K562 (cell line): ENCODE results near the gene MAPK8IP2.

ENCODE experiments used
- ATF2 ChIP-seq: sonication (generic); formaldehyde crosslinking; IDR thresholded peaks from 2 replicates; pipeline ENCODE4 v1.8.1; 2022; ENCODE audit warnings: missing genetic modification reagents
- CTCF ChIP-seq, 3 experiments: IDR thresholded peaks in 2 of 3; conservative IDR thresholded peaks in 1 of 3; 2 replicates each; pipeline ENCODE4 v1.5.1; 2011 to 2012; ENCODE audit warnings: low read length in 3 of 3, mild to moderate bottlenecking in 3 of 3, control low read depth in 2 of 3, improper control_type of control experiment in 1 of 3, inconsistent platforms in 1 of 3, low read depth in 1 of 3, mixed read lengths in 1 of 3, moderate library complexity in 1 of 3; ENCODE audit not compliant: insufficient read depth in 2 of 3
- DLX4 ChIP-seq: fragments of 250-450 bp; sonication (Bioruptor Pico); IDR thresholded peaks from 2 replicates; pipeline ENCODE4 v1.6.1; 2021; ENCODE audit warnings: mild to moderate bottlenecking
- ELF1 ChIP-seq: fragments of 200-800 bp; sonication (Bioruptor generic); IDR thresholded peaks from 2 replicates; pipeline ENCODE4 v1.6.1; 2016; ENCODE audit warnings: missing genetic modification characterization, missing compliant biosample characterization
- JUN ChIP-seq, 2 experiments: sonication (generic) in 1 of 2; formaldehyde crosslinking in 1 of 2; IDR thresholded peaks; 2 replicates each; pipeline versions ENCODE4 v1.6.1 to v1.8.0; 2012 to 2022; ENCODE audit warnings: borderline replicate concordance in 2 of 2, mild to moderate bottlenecking in 2 of 2, improper control_type of control experiment in 1 of 2, low read depth in 1 of 2, low read length in 1 of 2, missing genetic modification reagents in 1 of 2
- U2AF1 ChIP-seq: fragments of 200-400 bp; formaldehyde crosslinking; optimal IDR thresholded peaks from 2 replicates; pipeline ENCODE3; 2017; ENCODE audit warnings: mild to moderate bottlenecking, low read depth, low read length, moderate library complexity

DNA sequence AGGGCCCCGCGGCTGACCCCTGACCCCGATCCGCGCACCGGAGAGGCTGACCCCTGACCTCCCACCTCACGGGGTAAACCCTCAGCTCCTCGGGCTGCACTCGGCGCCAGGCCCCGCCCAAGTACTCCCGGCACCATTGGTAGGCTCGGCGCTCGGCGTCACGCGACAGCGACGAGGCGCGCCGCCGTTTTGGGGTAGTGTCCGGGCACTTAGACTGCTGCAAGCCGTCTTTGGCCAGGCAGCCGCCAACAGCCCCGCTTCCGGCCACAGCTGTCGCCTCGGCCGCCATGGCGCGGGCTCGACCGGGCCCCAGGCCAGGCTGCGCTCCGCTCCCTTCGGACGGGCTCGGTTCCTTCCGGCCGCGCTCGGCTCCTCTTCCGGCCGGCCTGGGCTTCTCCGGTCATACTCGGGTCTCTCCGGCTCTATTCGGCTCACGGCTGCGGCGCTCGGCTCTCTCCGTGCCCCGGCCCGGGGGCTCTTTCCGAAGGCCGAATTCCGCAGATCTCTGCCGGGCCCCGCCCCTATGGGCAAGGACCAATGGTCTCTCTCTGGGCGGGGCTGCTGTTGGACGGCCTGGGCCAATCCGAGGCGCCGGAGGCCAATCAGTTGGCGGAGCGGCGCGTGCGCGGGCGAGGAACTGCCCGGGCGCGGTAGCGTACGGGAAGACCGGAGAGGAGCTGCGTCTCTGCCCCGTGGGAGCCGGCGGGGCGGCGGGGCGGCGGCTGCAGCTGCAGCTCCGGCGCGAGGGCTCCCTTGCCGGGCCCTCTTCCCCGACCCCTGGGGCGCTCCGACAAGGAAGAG lies 17.9 kb upstream of the MAPK8IP2 start, which contains the start of gene CHKB:
- peak; percentile 29 for TF ChIP-seq U2AF1
- no peak for TF ChIP-seq ELF1 (tag)
- TF ChIP-seq CTCF (IDR thresholded peaks at IDR 0.05 in 2 of 3, conservative IDR thresholded peaks at IDR 0.05 in 1 of 3; ENCODE audit: insufficient read depth in 2 of 3, low read depth in 1 of 3, low read length in 3 of 3), result no peak
- no peak for TF ChIP-seq JUN (IDR thresholded peaks at IDR 0.05; ENCODE audit: borderline replicate concordance, low read depth, low read length)
- TF ChIP-seq JUN (CRISPR knock-in tag; IDR thresholded peaks at IDR 0.05; ENCODE audit: borderline replicate concordance), result no peak
- no peak for TF ChIP-seq ATF2
- TF ChIP-seq DLX4, result no peak
